Ishikawa (cell line): ENCODE measurements around the gene ANO9.

Experiments
- CEBPB ChIP-seq: IDR thresholded peaks from 2 replicates; pipeline ENCODE4 v1.6.1; 2012
- CREB1 ChIP-seq: IDR thresholded peaks from 2 replicates; pipeline ENCODE4 v1.6.1; 2012; ENCODE audit warnings: low read depth
- EGR1 ChIP-seq: IDR thresholded peaks from 2 replicates; pipeline ENCODE4 v1.6.1; 2012
- NFIC ChIP-seq: IDR thresholded peaks from 2 replicates; pipeline ENCODE4 v1.6.1; 2012
- RAD21 ChIP-seq: IDR thresholded peaks from 2 replicates; pipeline ENCODE4 v1.6.1; 2012; ENCODE audit warnings: low read depth
- TCF12 ChIP-seq: IDR thresholded peaks from 2 replicates; pipeline ENCODE4 v1.6.1; 2012; ENCODE audit warnings: low read depth
- YY1 ChIP-seq: IDR thresholded peaks from 2 replicates; pipeline ENCODE4 v1.6.1; 2012; ENCODE audit warnings: low read depth
- TF ChIP-seq, protein P1 (sequence below): IDR thresholded peaks from 2 replicates; pipeline ENCODE4 v1.6.1; 2012
- TF ChIP-seq, protein P2 (sequence below): IDR thresholded peaks from 2 replicates; pipeline ENCODE4 v1.6.1; 2012; ENCODE audit warnings: low read depth, mild to moderate bottlenecking

DNA sequence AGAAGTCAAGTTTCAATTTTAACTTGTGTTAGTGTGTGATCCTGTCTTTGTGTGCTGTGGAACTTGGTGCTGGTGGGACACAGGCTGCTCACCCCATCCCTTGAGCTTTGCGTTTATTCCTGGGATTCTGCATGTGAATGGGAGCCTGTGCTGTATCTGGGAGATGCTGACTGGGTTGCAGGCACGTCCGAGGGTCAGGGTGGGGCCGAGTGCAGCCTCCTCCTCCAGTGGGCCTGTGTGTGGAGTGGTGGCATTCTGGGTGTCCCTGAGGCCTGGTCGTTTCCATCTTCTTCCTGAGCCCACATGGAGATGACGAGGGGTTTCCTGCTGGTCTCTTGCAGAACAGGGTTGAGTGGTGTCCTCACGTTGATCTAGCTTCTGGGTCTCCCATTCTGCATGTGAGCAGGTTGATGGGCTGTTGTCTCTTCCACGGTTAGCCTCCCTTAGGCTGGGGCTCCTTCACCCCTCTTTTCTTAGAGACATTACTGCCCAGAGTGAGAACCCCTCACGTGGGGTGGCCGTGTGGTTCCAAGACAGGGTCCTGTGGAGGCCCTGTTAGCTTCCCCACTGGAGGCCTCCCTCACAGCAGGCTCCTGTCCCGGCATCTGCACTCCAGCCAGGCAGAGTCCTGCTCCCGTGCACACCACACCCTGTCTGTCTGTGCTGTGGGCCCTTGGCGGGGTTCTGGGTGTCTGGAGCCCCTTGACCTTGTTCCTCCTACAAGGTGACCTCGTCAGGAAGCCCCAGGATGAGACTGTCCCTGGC is 13.2 kb upstream of the ANO9 start:
- TF ChIP-seq, protein P1, sequence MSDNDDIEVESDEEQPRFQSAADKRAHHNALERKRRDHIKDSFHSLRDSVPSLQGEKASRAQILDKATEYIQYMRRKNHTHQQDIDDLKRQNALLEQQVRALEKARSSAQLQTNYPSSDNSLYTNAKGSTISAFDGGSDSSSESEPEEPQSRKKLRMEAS = no peak
- no peak for TF ChIP-seq CEBPB
- no peak for TF ChIP-seq RAD21
- TF ChIP-seq, protein P2, sequence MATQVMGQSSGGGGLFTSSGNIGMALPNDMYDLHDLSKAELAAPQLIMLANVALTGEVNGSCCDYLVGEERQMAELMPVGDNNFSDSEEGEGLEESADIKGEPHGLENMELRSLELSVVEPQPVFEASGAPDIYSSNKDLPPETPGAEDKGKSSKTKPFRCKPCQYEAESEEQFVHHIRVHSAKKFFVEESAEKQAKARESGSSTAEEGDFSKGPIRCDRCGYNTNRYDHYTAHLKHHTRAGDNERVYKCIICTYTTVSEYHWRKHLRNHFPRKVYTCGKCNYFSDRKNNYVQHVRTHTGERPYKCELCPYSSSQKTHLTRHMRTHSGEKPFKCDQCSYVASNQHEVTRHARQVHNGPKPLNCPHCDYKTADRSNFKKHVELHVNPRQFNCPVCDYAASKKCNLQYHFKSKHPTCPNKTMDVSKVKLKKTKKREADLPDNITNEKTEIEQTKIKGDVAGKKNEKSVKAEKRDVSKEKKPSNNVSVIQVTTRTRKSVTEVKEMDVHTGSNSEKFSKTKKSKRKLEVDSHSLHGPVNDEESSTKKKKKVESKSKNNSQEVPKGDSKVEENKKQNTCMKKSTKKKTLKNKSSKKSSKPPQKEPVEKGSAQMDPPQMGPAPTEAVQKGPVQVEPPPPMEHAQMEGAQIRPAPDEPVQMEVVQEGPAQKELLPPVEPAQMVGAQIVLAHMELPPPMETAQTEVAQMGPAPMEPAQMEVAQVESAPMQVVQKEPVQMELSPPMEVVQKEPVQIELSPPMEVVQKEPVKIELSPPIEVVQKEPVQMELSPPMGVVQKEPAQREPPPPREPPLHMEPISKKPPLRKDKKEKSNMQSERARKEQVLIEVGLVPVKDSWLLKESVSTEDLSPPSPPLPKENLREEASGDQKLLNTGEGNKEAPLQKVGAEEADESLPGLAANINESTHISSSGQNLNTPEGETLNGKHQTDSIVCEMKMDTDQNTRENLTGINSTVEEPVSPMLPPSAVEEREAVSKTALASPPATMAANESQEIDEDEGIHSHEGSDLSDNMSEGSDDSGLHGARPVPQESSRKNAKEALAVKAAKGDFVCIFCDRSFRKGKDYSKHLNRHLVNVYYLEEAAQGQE = no peak
- no peak for TF ChIP-seq TCF12
- TF ChIP-seq YY1 = no peak
- TF ChIP-seq CREB1 = no peak
- TF ChIP-seq EGR1 = no peak
- TF ChIP-seq NFIC = no peak
